GM21515 (cell line): ENCODE measurements around the gene INTS7.

Source experiments
- ATAC-seq: cut with Tn5 transposase; IDR thresholded peaks from one replicate; pipeline ENCODE4 v1.9.1; 2021; ENCODE audit not compliant: unreplicated experiment

INTS7 gene, protein sequence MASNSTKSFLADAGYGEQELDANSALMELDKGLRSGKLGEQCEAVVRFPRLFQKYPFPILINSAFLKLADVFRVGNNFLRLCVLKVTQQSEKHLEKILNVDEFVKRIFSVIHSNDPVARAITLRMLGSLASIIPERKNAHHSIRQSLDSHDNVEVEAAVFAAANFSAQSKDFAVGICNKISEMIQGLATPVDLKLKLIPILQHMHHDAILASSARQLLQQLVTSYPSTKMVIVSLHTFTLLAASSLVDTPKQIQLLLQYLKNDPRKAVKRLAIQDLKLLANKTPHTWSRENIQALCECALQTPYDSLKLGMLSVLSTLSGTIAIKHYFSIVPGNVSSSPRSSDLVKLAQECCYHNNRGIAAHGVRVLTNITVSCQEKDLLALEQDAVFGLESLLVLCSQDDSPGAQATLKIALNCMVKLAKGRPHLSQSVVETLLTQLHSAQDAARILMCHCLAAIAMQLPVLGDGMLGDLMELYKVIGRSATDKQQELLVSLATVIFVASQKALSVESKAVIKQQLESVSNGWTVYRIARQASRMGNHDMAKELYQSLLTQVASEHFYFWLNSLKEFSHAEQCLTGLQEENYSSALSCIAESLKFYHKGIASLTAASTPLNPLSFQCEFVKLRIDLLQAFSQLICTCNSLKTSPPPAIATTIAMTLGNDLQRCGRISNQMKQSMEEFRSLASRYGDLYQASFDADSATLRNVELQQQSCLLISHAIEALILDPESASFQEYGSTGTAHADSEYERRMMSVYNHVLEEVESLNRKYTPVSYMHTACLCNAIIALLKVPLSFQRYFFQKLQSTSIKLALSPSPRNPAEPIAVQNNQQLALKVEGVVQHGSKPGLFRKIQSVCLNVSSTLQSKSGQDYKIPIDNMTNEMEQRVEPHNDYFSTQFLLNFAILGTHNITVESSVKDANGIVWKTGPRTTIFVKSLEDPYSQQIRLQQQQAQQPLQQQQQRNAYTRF

DNA sequence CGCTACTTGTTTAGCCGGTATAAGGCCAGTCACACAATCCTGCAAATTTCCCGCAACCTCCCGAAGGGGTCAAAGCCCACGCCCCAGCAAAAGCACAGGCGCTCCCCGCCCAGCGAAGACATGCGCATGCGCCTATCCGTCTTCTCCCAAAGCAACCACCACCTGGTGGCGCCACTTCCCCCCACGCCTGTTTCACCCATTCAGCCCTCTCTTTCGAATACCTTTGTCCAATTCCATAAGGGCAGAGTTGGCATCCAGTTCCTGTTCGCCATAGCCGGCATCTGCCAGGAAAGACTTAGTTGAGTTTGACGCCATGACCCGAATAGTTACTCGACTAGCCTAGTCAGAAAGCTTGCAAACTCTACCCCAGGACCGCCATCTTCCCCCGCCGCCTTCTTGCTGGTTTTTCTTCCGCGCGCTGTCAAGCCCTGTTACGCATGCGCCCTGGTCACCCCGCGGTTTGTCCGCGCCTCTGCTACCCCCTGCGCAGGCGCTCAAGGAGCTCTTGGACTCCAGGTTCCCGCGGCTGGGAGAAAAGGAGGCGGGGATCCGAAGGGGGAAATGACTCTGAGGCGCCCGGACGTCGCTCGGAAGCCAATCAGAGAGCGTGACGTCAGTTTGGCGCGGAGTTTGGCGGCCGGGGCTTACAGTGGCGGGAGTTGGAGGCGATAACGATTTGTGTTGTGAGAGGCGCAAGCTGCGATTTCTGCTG, at the start of gene INTS7, which contains the start of gene DTL:
INTS7 (minus strand) TSS at position 435 of the 712 bp plus-strand sequence; CDS start at position 315, 120 bp downstream.
DTL (plus strand) TSS at position 626 of the 712 bp plus-strand sequence. CDS start 143 bp downstream, outside the sequence.
- peak; percentile 70 for ATAC-seq

DNA sequence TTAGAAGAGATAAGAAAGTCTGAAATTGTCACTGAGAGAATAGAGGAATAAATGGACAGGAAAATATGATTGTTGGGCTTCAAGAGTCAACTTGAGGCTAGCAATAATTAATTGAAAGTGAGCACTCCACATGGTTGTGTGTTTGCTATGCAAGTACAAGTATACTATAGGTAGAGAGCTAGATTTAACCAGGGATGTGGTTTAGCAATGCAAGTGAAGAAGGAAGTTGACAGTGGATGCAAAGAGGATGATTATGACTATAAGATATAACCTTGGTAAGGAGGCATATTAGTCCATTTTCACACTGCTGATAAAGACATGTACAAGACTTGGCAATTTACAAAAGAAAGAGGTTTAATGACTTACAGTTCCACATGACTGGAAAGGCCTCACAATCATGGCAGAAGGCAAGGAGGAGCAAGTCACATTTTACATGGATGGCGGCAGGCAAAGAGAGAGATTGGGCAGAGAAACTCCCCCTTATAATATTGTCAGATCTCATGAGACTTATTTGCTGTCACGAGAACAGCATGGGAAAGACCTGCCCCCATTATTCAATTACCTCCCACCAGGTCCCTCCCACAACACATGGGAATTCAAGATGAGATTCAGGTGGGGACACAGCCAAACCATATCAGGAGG, 47.5 kb upstream of the INTS7 start:
- ATAC-seq, result no peak

DNA sequence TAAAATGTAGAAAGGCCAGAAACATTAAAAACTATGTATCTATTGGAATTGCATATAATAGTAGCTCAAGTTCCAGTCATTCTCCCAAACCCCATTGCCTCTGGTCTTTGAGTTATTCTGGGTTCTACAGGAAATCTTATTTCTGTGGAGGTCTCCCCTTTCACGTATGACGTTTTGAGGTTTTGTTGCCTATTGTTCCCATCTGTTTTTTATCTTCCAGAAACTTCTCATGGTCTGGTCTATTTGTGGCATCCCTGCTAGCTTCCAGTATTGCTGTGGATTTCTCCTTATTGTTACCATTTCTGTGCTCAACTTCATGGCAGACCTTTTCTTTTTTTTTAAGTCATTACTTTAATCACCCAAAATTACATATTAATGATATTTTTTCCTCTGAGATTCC, 43.5 kb upstream of the INTS7 start:
- no peak for ATAC-seq

DNA sequence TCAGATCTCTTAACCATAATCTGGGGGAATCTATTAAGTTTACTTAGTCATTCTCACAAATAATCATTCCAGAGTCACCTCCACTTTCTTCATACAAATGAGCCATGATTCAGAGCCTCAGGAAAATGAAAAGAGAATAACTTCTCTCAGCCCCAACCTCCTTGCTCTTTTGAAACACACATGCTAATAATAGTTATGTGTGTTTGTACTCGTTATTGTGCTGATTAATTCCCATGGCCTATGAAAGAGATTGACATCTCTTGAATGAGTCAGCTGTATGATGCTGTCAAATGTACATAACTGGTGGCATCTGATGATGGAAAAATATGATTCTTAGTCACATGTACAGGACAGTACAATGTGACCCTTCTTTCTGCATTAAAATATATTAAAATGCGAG, 41.7 kb upstream of the INTS7 start:
- no peak for ATAC-seq

DNA sequence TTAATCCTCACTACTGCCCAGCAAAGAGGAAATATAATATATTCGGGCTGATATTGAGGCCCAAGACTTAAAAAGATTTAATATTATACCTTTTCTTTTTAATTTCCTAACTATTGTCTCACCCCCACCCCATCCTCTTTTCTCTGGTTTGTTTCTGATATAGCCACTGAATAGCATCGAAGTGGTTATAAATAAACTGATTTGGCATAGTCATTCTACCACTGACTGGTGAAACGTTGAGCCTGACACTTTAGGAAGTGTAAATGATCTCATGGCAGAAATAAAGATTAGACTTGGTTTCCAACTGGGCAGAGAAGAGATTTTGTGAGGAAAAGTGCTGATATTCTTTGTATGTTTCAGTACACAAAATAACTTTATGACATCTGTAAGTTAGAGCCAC, 39.5 kb upstream of the INTS7 start:
- ATAC-seq, result no peak

DNA sequence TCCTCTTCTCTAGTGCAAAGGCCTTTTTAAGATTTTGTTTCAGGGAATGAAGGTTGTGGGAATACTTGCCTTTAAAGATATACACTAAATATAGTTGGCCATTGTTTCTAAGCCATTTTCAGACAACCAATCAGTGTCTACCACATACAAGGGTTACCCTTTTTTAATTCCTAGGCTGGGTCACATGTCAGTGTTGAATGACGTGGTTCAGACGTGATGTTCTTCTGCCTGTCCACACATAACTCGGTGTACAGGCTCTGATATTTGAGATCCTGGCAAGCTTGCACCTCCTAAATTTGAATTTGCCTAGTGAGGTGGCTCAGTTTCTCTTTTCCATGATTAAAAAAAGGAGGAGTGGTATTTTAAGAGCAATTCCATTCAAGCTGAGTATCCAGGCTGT, 39.0 kb upstream of the INTS7 start:
- ATAC-seq, result no peak

DNA sequence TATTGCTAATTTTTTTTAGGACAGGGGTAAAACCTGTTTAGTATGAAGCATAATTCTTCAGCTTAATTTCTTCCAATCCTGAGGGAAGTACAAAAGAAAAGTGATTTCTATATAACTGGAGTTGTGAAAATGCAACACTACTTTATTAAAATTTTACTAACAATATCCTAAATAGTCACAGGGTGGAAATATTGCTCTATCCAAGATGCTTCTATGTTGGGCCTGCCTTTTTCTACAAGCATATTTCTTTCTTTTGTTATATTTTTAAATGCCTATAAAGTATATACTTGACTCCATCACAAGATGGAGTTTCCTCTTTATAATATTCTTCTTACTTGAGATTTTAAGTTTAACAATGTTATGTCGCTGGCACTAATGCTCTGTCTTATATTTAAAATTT, 38.1 kb upstream of the INTS7 start:
- ATAC-seq, result no peak

DNA sequence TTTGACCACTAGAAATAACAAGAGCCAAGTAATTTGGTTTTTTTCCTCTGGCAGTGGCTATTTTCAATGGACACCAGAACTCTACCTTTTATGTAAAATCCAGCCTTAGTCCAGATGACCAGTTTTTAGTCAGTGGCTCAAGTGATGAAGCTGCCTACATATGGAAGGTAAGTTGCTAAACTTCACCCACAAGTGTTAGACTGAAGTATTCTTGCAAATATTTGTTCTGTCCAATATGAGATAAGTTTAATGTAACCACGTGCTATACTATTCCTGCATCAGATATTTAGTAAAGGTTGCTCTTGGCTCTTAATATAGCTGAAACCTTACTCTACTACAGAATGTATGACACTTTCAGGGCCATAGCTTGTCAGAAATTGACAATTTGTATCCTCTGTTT, 36.7 kb upstream of the INTS7 start:
- ATAC-seq, result no peak

DNA sequence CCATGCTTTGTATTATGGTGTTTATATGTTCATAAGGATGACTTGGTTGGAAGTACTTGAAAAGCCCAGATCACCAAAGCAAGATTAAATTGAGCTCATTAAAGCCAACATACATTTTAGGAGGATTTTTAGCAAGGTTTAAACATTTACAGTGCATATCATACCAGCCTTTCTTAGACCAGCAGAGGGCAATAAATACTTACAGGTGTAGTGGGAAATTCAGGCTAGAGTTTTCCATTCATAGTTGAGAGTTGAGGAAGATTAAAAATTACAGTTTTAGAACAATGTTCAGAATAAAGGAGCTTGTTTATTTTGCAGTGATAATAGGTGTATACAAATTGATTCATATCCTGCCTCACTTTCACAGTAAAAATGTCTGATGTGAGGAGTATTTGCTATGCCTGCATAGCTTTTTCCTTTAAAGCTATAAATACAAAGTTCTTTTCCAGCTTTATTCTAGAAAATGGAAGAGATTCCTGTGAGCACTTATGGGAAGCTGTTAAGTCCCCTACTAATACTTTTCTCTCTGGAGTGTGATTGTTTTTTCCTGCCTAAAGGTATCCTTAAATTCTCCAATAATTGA, 35.5 kb upstream of the INTS7 start:
- ATAC-seq, result no peak

DNA sequence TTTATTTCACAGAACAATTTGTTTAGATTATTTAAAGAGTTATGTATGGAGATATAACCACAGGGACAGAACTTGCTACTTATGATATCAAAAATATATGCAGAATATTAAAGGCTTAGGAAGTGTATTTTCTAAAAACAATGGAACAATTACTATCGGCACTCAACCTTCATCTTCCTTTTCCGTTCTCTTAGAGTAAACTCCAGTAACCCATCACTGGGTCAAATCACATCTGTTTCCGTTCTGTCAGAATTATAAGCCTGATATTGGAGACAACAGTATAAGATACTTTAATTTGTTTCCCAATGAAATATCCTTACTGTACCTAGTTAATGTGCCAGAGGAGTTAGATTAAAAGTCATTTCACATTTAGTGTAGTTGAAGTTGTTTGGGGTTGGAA, 32.4 kb upstream of the INTS7 start:
- ATAC-seq, result no peak

DNA sequence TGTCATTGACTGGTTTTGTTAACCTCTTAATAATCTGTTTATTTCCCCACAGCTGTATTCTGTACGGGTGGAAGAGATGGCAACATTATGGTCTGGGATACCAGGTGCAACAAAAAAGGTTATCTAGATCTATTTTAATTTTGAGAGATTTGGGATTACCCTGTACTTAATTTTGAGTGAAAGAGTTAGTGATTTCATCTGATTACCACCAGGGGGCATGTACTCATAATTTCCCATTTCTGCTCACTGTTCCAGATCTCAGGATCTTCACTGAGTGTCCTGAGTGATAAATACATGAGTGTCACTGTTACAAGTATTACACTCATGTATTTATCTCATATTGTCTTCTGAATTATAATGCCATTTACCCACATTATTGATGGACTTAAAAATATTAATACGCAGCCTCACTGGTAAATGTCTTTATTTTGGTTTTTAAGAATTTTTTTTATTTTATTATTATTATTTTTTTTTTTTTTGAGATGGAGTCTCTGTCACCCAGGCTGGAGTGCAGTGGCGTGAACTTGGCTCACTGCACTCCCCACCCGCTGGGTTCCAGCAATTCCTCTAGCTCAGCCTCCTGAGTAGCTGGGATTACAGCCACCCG, 27.6 kb upstream of the INTS7 start:
- no peak for ATAC-seq

DNA sequence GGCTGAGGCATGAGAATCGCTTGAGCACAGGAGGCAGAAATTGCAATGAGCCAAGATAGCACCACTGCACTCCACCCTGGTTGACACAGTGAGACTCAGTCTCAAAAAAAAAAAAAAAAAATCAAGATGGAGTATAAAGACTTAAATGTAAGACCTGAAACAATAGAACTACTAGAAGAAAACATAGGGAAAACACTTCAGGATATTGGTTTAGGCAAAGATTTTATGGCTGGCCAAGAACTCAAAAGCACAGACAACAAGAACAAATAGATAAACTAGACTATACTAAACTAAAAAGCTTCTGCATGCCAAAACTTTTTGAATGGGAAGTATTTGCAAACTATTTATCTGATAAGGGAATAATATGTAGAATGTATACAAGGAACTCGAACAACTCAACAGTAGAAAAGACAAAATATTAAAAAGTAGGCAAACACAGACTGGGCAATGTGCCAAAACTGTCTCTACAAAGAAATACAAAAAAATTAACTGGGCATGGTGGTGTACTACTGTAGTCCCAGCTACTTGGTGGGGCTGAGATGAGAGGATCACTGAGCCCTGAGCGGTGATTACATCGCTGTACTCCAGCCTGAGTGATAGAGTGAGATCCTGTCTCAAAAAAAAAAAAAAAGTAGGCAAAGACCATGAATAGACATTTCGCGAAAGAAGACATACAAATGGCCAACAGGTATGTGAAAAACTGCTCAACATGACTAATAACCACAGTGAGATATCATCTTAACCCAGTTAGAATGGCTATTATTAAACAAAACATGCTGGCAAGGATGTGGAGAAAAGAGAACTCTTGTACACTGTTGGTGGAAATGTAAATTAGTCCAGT, 25.5 kb upstream of the INTS7 start:
- ATAC-seq, result no peak

DNA sequence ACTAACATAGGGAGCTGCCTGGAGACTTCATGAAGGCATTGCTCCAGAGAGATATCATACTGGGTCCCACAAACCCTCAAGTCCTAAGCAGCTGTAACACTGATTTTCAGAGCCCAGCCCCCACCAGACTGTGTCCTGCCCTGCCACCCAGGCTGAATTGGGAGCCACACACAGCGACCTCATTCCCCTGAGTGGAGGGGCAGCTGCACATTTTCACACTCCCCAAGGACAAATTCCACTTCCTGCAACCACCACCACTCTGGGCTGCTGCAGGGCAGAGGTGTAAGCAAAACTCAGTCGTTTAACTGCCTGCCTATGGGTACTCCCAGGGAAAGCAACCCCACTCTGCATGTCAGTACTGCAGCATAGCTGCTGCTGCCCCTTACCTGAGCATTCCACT, 20.0 kb upstream of the INTS7 start:
- ATAC-seq, result no peak

DNA sequence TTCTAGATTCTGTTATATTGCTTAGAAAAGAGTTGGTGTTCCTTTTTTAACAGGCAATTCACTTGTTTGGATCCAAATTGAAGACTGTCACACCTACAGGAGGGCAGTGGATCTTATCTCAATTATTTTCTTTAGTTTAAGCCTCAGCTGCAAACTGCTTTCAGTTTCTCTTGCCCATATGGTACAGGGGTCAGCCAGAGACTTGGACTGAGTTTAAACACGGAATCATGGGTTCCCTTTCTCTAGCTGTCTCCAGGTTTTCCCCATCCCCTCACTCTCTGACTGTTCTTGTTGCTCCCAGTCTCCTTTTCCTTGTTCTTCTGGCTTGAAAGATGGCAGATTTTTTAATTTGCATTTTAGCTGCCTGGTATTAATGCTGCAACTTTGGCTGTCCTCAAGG, 18.6 kb upstream of the INTS7 start:
- no peak for ATAC-seq

DNA sequence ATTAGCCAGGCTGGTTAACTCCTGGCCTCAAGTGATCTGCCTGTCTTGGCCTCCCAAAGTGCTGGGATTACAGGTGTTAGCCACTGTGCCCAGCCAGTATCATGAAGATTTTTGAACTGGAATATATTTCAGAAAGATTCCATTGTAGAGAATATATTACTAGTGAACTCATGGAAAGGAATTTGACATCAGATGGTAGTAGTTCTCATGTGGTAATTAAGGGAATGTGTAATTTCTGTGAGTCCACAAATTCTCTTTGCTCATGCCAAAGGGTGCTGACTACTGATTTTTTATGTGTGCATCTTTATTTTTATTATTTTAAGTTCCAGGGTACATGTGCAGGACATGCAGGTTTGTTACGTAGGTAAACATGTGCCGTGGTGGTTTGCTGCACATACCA, 10.6 kb upstream of the INTS7 start:
- no peak for ATAC-seq

DNA sequence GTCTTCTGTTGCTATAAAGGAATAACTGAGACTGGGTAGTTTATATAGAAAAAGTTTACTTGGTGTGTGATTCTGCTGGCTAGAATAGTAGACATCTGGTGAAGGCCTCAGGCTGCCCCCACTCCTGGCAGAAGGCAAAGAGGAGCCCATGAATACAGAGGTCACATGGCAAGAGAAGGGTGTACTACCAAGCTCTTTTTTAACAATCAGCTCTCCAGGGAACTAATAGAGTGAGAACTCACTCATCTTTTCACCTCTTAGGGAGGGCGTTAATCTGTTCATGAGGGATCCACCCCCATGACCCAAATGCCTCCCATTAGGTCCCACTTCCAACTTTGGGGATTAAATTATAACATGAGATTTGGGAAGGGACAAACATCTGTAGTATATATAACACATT, 9.5 kb upstream of the INTS7 start:
- no peak for ATAC-seq

DNA sequence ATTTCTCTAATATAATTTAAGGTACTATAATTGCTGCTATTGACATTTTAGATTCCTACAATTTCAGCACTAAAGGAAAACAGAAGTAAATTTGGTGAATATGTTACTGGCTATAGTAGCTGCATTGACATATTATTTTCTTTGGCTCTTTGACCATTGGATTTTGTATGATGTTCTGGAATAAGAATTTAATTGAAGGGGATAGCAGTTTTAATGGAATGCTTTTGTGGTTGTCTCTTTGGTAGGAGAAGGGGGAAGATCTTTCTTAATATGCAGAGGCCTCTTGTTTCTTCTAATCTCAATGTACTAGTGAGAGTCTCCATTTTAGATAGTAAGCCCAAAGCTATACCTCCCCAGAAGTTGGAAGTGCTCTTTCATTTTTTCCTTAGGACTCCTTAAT, 7.1 kb upstream of the INTS7 start:
- ATAC-seq, result no peak

DNA sequence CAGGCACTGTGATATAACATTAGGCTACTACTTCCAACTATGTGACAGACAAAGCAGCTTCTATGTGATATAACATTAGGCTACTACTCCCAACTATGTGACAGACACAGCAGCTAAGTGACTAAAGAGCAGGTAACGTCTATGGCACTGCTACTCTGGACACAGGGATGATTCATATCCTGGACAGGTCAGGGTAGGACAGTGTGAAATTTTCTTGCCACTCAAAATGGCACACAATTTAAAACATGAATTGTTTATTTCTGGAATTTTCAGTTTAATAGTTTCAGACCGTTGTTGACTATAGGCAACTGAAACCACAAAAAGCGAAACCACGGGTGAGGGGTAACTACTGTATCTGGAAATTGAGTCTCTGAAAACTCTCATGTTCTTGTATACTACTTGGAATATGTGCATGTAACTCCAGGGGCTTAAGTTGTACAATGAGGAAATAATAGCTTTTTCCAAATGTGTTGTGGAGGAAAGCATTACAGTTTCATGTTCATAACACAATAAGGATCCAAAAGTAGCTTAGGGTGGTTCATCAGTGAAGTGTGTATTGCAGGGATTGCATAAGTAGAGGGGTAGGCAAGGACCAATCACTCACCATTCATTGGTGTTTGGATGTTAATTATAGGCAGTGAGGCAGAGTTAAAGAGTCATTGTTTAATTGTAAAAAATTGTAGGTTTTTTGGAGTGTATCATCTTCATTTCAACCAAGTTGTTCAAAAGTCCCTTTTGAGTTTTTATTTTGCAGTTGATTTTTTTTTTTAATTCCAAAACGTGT, 5.5 kb upstream of the INTS7 start:
- ATAC-seq, result no peak
